CD4-positive, alpha-beta T cell treated with Interleukin-17A for 4 hours (primary cell): Measurements from ENCODE around the gene EXOC4.

ENCODE experiments used
- DNase-seq: peaks from one replicate; pipeline ENCODE4 v3.0.0-alpha.2; 2020; ENCODE audit warnings: mixed read lengths

The EXOC4 gene

DNA sequence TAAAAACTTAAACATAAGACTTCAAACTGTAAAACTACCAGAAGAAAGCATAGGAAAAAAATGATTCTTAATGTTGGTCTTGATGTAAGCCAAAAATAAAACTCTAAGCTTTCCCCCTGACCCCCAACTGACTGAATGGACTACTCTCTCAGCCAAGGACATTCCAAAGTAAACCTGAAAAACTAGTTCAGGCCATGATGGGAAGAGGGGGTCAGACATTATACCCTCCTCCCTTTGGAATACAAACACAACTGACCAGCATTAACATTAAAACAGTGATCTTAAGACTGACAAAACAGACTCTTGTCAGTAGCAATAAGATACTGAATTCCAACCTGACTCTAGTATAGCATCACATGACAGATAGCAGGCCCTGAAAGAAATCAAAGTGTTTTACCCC is 860.8 kb downstream of the EXOC4 start:
- no peak for DNase-seq

DNA sequence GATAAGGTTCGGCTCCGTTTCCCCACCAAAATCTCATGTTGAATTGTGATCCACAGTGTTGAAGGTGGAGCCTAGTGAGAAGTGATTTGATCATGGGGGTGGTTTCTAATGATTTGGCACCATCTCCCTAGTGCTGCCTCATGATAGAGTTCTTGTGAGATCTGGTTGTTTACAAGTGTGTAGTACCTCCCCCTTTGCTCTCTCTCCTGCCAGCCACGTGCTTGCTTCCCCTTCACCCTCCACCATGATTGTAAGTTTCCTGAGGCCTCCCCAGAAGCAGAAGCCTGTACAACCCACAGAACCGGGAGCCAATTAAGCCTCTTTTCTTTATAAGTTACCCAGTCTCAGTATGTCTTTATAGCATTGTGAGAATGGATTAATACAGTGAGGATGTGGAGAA is 862.1 kb downstream of the EXOC4 start:
- DNase-seq, result no peak
